ENCODE data around the gene HSPB9. TPM values are rescaled to one million over a fixed set of nuclear protein-coding genes. Genes with fewer than 3 reads are reported as not detected.

Gene HSPB9
- total RNA-seq, 2 experiments from 2014 or later: not detected

DNA sequence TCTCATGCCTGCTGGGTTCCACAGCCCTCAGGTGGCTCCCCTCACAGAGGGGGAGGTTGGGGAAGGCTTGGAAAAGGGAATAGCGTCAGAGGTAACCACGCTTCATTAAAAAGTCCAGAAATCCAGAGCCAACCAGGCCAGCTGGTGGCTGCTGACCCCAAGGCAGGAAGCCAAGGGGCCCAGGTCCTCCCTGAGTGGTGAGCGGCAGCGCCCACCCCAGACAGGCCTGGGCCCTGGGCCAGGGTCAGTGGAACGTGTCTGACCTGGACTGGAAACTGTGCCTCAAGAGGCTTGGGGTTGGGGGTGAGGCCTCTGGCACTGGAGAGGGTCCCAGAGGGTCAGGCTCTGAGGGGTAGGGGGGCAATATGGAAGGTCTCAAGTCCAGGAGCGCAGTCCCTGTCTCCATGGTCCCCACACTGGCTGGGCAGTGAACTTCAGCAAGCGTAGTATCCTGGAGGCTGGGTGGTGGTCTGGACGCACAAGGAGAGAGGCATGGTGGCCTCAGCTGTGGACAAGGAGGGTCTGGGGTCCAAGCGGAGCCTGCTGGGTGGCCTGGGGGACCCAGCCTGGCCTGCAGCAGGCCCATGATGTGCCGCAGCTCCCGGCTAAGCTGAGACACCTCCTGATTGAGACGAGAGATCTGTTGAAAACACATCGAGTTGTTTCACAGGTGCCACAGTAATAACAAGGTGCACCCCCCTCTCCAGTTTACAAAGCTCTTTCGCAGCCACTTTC is 37.4 kb downstream of the HSPB9 start:
- peaks cover 7% of the 10 kb centered on the region for H3K4me1 ChIP-seq (ENCODE audit: insufficient read depth, low read length)
- ChIA-PET CTCF (no interaction called here), POLR2A (no interaction called here)
- H3K9me3 Mint-ChIP-seq: no peaks in the 10 kb centered on the region
- DNase-seq: no peak
- no peak overlapping the region for H3K27ac Mint-ChIP-seq
- H3K27me3 Mint-ChIP-seq: no peaks in the 10 kb centered on the region
- no peak overlapping the region for H3K4me3 ChIP-seq (ENCODE audit: low read length)
- H3K4me3 Mint-ChIP-seq: no peak overlapping the region
- no peak overlapping the region for H3K27ac ChIP-seq (ENCODE audit: low read depth in 1 of 2, low read length in 2 of 2)
- peaks cover 1% of the 10 kb centered on the region for H3K36me3 Mint-ChIP-seq (ENCODE audit: low read depth)
- H3K4me1 Mint-ChIP-seq (ENCODE audit: low read depth): peaks cover 9% of the 10 kb centered on the region
- H3K36me3 ChIP-seq (ENCODE audit: insufficient read depth, low read length): no peaks in the 10 kb centered on the region
- ATAC-seq (ENCODE audit: poor library complexity): no peak
- intact Hi-C loops (cut with DNase I, micrococcal nuclease): loop anchor here in 1 of 2 experiments (10.0 kb wide), 1 partner anchor 1325 kb away; the partner anchor contains the start of gene DHX8
- peaks cover 0 to 7% of the 10 kb centered on the region in 2 experiments for H3K9me3 ChIP-seq (ENCODE audit: control insufficient read depth in 1 of 2, insufficient read depth in 1 of 2, low read length in 2 of 2)
- H3K27me3 ChIP-seq (ENCODE audit: control insufficient read depth in 1 of 2, insufficient read depth in 2 of 2, low read length in 2 of 2): no peaks in the 10 kb centered on the region
- TF ChIP-seq, protein P1, sequence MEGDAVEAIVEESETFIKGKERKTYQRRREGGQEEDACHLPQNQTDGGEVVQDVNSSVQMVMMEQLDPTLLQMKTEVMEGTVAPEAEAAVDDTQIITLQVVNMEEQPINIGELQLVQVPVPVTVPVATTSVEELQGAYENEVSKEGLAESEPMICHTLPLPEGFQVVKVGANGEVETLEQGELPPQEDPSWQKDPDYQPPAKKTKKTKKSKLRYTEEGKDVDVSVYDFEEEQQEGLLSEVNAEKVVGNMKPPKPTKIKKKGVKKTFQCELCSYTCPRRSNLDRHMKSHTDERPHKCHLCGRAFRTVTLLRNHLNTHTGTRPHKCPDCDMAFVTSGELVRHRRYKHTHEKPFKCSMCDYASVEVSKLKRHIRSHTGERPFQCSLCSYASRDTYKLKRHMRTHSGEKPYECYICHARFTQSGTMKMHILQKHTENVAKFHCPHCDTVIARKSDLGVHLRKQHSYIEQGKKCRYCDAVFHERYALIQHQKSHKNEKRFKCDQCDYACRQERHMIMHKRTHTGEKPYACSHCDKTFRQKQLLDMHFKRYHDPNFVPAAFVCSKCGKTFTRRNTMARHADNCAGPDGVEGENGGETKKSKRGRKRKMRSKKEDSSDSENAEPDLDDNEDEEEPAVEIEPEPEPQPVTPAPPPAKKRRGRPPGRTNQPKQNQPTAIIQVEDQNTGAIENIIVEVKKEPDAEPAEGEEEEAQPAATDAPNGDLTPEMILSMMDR (IDR thresholded peaks at IDR 0.05): no peak

DNA sequence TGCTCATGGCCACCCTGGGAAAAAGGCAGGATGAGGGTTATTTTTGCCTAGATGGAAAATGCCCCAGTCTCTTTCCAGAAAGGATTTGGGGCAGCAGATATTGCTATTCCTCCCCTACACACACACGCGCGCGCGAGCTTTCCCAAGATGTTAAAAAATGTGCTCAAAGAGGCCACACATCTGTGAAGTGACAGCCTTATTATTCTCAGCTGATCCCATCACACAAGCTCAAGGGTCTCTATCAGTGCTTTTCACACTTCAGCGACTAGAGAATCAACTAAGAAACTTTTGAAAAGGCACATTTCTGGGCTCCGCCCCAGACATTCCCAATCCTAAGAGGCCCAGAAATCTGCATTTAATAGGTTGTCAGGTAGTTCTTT is 37.9 kb downstream of the HSPB9 start:
- Mint-ChIP-seq H3K4me3 (no peak overlapping the region), H3K9me3 (no peaks in the 10 kb centered on the region), H3K27me3 (no peaks in the 10 kb centered on the region), H3K36me3 (ENCODE audit: low read depth) (no peaks in the 10 kb centered on the region), H3K4me1 (ENCODE audit: low read depth) (peaks cover 6% of the 10 kb centered on the region), H3K27ac (no peak overlapping the region)
- ChIA-PET CTCF (no interaction called here), POLR2A (no interaction called here)
- no peak for DNase-seq
- H3K27ac ChIP-seq (ENCODE audit: low read depth in 1 of 2, low read length in 2 of 2): no peak overlapping the region
- intact Hi-C loops (cut with DNase I, micrococcal nuclease): no loop called here
- H3K4me3 ChIP-seq (ENCODE audit: low read length): no peak overlapping the region
- H3K4me1 ChIP-seq (ENCODE audit: insufficient read depth, low read length): peaks cover 2% of the 10 kb centered on the region
- H3K9me3 ChIP-seq (ENCODE audit: control insufficient read depth in 1 of 2, insufficient read depth in 1 of 2, low read length in 2 of 2): peaks cover 0 to 3% of the 10 kb centered on the region in 2 experiments
- no peaks in the 10 kb centered on the region for H3K27me3 ChIP-seq (ENCODE audit: control insufficient read depth in 1 of 2, insufficient read depth in 2 of 2, low read length in 2 of 2)
- no peaks in the 10 kb centered on the region for H3K36me3 ChIP-seq (ENCODE audit: insufficient read depth, low read length)
- no peak for ATAC-seq (ENCODE audit: poor library complexity)
- TF ChIP-seq, protein P1 (IDR thresholded peaks at IDR 0.05): no peak

DNA sequence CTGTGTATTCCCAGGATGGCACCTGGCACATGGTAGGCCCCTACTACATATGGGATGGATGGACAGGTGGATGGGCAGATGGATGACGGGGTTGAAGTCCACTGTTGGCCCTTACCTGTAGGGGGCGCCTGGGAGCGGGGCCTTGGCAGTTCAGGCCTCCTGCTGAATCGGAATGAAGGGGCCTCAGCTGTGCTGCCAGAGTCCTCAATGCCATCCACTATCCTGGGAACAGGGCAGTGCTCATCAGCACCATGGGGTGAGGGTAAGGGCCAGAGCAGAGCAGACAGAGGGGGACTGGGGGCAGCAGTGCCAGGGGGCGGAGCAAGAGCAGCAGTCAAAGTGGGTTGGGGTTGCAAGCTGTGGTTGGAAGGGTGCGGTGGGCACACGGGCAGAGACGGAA is 40.5 kb downstream of the HSPB9 start:
- Histone ChIP-seq H3K27me3 (ENCODE audit: control insufficient read depth in 1 of 2, insufficient read depth in 2 of 2, low read length in 2 of 2) (no peaks in the 10 kb centered on the region), H3K9me3 (ENCODE audit: control insufficient read depth in 1 of 2, insufficient read depth in 1 of 2, low read length in 2 of 2) (no peaks in the 10 kb centered on the region), H3K4me3 (ENCODE audit: low read length) (no peak overlapping the region), H3K4me1 (ENCODE audit: insufficient read depth, low read length) (no peaks in the 10 kb centered on the region), H3K36me3 (ENCODE audit: insufficient read depth, low read length) (no peaks in the 10 kb centered on the region), H3K27ac (ENCODE audit: low read depth in 1 of 2, low read length in 2 of 2) (no peak overlapping the region)
- no peaks in the 10 kb centered on the region for H3K36me3 Mint-ChIP-seq (ENCODE audit: low read depth)
- DNase-seq: peak in 3 of 14 experiments; percentile 45 to 48 (median 47)
- TF ChIP-seq, protein P1 (IDR thresholded peaks at IDR 0.05): no peak
- ChIA-PET POLR2A (no interaction called here), CTCF (no interaction called here)
- no peaks in the 10 kb centered on the region for H3K9me3 Mint-ChIP-seq
- no peak overlapping the region for H3K27ac Mint-ChIP-seq
- intact Hi-C loops (cut with DNase I, micrococcal nuclease): no loop called here
- no peak overlapping the region for H3K4me3 Mint-ChIP-seq
- H3K4me1 Mint-ChIP-seq (ENCODE audit: low read depth): no peaks in the 10 kb centered on the region
- ATAC-seq (ENCODE audit: poor library complexity): no peak
- no peaks in the 10 kb centered on the region for H3K27me3 Mint-ChIP-seq

Measured in CD4-positive, alpha-beta T cell (primary cell).